GM18511 (cell line): Measurements from ENCODE around the gene GUCA1C.

Experiments used
- ATAC-seq: cut with Tn5 transposase; IDR thresholded peaks from one replicate; pipeline ENCODE4 v1.9.1; 2021; ENCODE audit warnings: mild to moderate bottlenecking, moderate library complexity; ENCODE audit not compliant: unreplicated experiment

Gene GUCA1C, protein sequence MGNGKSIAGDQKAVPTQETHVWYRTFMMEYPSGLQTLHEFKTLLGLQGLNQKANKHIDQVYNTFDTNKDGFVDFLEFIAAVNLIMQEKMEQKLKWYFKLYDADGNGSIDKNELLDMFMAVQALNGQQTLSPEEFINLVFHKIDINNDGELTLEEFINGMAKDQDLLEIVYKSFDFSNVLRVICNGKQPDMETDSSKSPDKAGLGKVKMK

DNA sequence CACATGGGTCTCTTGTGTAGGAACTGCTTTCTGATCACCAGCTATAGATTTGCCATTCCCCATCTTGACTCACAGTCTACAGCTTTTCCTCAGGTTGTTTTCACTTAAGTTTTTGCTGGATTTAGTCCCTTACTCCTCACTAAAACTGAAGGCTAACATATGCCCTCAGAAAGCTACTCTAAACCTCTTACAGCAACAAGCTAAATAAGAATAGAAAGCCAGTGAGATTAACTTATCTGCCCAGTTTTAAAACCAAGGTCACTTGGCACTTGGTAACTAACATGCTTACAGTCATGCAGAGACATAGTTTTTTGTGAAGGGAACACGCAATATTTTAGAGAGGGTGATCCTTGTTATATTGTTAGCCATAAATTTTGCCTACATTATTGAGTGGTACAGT, at the start of gene GUCA1C:
TSS of gene GUCA1C (minus strand) at position 180 of the 400 bp plus-strand sequence. CDS start at position 63, 117 bp downstream.
- ATAC-seq, result no peak

DNA sequence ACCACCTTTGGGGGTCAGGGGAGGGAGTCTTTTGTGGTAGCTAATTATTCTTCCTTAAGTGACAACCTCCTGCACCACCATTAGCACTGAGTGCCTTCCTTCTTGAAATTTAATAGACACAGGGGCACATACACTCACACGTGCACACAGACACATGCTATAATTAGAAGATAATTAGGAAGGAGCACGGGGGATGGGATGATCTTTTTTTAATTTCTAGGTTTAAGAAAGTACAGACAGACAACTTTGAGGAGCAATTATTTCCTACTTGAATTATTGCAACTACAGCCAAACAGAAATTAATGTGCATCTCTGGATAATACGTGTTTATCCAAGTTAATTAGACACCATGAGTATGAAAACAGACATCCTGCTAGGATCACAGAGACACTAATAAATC, 44.8 kb upstream of the GUCA1C start:
- ATAC-seq, result no peak

DNA sequence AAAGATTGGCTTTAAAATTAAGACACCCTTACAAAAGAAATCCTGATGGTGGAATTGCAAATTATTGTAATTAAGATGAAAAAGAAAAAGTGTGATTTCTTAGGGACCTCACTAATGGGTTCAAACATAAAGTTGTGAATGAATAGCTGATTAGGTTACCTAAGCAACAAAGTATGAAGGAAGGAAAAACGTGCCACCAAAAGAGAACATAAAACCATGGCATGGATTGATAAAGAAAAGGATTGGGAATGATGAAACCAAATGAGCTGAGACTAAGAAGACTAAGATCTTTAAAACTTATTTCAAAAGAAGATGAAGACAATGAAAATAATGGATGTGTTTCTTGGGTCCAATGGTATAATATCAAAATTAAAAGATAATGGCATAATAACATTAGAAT, 32.2 kb upstream of the GUCA1C start:
- no peak for ATAC-seq

DNA sequence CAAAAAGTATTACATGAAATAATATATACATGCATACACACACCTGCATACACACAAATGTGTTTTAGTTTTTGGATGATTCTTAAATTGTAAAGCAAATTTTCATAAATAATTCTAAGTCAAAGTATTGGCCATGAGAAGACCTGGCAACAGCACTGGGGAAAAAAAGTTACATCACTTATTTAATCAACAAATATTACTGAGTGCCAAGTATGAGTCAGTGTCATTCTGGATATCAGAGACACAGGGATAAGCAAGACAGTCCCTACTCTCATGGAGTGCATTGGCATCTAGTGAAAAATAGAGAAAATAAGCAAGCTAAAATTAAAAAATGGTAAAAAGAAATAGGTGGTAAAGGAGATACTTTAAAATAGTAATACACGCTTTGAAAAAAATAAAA, 29.4 kb upstream of the GUCA1C start:
- no peak for ATAC-seq

DNA sequence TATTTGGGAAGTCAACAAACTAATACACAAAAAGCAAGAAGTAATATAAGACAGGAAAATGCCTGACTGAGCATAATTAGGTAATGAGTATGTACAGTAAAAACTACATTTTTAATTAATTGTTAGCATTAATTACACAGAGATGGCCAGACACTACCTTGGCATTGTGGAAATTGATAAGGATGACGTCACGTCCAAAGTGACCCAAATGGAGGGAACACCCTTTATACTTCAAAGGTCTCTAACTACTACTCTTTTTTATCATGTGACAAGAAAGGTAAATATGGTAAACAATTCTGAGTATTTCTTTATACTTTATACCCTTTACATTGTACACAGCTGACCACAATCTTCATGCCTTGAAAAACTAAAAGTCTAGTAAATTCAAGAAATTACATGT, 22.4 kb upstream of the GUCA1C start:
- no peak for ATAC-seq

DNA sequence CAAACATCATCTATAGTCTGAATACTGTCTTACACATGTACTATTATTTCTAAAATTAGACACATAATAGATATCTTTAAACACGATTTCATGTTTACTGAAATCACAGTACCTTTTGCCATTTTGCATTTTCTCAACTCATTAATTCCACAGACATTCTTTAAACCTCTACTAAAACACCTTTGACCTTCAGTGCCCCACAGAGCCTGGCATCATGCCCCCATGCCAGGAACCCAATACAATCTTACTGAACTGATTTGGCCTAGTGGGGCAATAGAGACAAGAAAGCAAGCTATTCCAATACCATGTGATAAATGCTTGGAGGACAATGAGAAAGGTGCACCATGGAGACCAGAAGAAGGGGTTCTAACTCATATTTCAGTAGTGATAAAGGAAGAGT, 19.3 kb upstream of the GUCA1C start:
- no peak for ATAC-seq

DNA sequence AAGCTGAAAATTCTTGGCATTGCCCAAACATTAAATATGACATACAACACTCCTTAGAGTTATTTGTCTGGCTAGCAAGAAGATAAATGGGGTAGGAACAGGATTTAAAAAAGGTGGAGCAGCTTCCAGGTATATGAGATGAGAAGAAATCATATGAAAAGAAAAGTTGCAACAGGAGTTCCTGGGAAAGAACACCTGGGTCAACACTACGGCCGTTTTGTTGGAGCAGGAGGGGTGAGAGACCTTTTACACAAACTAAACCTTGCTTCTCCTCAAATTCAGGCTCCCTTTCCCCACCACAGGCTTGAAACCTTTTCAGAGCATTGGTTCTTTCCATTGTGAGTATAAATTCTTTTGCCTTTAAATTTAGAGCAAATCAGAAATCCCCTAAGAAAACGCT, 18.8 kb upstream of the GUCA1C start:
- ATAC-seq, result no peak

DNA sequence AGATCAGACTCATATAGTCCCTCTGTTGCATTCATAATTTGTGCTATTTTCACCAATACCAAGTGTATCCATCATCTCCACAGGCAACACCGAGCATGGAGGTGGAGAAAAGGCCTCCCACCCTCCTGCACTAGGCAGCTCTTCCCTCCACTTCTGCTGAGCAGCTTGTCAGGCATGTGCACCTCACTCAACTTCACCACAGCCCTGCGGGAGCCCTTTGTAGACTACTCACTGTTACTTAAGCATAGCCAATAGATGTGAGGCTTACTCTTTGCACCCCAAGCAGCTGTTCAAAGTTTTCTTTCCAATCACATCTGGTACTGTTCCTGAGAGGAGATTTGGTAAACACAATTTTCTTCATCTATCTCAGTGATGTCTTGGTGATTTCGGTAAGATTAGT, 16.9 kb upstream of the GUCA1C start:
- no peak for ATAC-seq

DNA sequence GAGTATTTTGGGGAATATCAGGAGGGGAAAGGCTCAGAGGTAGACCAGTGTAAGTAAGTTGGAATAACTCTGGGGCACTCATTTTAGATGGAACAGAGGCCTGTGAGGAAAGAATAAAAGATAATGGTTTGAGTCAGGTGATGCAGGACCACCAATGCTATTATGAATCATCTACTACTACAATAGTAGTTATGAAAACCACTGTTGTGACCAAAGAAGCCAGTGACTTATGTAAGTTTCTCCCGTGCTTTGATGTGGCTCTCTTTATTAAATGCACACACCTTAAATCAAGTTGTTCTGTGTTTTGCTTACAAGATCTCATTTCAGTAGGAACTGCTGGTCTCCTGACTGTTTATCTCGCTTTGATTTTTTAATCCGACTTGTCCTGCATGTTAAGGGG, 13.1 kb upstream of the GUCA1C start:
- ATAC-seq, result no peak

DNA sequence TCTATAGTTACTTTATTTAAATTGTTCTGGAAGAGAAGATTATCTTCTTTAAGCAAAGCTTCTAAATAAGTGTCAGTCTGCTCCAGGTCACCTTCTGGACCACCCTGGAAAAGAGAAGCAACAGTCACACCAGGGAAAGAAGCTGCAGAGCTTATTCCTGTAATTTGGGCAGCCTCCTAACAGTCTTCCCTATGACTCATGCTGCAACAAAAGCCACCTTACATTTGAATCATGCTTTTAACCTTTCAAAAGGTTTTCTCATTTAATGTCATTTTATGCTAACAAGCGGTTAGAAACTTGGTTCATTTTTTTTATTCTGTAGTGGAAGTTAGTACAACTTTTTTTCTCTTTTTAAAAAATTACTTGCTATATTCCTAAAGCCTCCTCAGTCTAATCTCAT, 5.3 kb upstream of the GUCA1C start:
- no peak for ATAC-seq

DNA sequence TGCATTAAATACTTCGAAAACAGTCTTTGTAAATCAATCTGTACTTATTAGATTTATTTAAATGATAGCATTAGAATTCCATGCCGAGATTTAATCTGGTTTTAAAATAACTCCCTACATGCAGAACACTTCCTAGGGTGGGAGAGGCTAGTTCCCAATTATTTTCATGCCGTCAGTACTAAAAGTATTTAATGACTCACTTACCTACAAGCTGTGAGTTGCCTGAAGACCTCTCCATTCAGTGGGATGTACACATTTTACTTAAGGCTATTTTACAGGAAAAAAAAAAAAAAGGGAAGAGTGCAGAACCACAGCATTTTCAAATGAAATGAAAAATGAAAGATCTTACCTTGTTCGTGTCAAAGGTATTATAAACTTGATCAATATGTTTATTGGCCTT, 469 bp downstream of the GUCA1C start:
- ATAC-seq, result no peak

DNA sequence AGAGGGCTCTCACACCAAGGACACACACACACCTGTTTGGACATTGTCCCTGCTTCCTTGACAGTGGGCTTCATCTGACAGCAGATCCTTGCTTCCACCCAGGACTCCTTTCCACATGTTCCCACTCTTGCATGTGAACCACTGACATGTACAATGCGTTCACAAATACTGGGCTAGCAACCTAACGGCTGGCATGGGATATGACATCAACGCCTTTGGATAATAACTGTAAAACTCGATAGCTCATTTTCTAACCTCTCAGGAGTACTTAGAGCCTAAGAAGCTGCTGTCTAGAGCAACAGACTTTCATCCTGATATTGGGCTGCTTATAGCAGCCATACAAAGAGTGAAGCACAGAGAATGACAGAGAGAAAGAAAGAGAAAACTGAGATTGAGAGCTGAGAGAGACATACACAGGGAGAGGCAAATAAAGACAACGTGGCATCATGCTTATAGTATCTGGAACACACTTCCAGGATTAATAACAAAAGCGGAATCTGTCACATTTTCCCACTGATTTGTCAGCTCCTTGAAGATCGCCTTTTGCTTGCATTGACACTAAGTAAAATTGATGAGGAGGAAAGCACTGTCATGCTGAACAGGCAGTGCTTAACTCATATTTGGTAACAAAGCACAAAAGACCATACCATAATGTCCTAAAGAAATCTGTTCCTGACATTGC, 1.7 kb downstream of the GUCA1C start:
- ATAC-seq, result no peak

DNA sequence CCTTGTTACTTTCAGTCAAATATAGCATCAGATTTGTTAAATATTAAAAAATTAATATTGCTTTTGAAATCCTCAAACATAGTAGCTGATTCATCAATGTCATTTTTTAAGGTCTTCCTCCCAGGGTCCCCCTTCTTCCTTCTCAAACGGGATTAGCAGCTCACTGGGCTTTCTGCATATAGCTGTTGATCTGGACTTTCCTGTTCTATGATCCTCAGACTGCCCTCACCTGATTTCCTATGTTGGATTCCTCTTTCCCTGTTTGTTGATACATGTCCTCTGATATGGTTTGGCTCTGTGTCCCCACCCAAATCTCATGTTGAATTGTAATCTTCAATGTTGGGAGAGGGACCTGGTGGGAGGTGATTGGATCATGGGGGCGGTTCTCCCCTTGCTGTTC, 5.8 kb downstream of the GUCA1C start:
- no peak for ATAC-seq

DNA sequence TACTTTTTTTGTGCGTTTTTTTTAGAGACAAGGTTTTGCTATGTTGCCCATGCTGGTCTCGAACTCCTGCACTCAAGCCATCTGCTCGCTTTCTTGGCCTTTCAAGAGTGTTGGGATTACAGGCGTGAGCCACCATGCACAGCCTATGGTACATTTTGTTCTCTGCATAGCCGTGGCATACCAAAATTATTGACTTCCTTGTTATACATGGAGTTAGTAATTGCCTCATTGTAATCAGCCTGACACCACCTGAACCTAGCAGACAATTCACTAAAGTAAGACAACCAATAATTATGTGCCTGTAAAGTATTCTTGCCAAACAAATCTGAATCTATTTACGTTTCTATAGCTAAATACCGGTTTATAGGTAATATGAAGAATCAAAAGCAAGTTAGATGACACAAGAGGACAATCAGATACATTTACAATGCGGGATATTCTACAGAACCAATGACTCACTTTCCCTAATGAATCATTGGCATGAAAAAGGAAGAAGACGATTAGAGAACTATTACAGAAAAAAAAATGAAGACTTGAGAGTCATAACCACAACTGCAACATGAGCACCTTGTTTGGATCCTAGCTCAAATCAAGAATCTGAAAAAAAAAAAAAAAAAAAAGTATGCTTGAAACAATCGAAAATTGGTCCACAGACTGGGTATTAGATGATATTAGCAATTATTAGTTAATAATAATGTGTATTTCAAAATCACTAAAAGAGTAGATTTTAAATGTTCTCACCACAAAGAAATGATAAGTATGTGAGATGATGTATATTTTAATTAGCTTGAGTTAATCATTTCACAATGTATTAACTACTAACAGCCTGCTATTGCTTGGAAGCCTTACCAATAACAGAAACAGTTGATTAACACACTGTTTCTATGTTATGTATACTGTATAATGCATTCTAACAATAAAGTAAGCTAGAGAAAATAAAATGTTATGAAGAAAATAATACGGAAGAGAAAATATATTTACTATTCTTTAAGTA, 7.1 kb downstream of the GUCA1C start:
- ATAC-seq, result no peak

DNA sequence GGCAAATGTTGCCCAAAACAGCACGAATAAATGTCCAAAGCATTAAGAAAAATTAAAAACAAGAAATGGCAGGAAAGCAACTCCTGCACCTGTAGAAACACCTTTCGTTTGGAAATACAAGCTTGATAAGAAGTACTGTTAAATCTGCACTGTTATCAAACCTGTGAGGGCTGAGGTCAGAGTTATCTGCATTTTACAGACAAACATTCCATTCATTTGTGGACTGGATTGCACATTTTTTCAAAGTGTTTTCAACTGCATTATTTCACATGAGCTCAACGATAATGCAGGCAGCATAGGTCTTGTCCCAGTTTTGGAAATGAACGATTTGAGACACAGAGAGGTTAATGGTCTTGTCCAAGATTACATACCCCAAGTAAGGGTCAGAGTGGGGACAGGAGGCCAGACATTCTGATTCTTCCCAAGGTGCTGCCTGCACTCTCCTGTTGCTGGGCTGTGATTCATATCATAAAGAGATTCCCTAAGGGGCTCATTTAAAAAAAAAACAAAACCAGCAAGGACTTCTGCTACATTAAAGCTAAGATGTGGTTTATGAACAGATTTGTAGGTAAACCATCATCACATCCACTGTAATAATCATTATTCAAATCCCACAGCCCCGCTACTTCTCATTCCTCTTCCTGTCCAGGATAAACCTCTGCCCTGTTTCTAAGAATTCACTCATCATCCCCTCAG, 13.0 kb downstream of the GUCA1C start:
- no peak for ATAC-seq

DNA sequence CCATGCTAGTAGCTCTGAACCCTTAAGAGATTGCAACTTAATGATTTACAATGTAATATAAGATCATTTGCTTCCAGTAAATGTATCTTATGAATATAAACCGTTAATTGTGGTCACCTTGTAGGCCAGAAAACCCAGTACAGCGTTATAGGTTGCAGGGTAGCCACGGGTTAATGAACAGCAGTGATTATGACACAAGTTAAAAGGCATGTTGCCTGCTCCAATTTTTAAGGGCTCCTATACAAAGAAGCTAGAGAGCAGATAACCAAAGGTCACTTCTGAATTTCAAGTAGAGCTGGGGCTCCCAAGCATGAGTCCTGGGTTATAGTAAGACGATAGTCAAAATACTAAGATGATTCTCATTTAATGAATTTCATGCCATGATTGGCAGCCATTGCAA, 13.5 kb downstream of the GUCA1C start:
- ATAC-seq, result no peak

DNA sequence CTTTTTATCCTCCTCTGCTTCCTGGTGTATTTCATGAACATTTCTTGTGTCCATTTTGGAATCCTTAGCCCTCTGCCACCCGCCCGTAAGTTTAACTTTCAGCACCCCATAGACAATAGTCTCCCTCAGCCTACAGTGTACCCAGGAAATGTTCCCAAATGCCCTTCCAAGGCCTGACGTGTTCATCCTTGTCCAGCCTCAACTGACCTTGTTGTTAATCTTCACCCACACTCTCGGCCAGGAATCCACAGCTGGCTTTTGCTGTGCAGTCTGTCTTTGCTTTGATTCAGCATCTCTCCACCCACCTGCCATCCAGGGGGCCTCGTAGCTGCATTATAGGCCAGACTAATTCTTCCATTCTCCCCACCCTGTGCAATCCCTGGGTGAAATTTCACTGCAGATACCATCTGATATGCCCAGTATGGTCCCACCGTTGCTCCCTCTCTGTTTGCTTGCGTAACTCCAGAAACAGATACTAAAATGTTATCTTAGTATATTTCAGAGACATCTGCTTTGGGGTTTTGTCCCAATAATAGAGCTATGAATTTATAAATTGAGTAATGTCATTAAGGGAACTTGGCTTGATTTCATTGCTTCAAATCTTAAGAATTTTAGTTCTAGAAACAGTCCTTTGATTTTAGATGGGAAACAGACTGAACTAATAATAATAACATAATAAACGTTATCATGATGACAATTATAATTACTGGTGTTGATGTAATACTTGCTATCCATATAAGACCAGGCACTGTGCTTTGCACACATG, 16.6 kb downstream of the GUCA1C start:
- no peak for ATAC-seq

DNA sequence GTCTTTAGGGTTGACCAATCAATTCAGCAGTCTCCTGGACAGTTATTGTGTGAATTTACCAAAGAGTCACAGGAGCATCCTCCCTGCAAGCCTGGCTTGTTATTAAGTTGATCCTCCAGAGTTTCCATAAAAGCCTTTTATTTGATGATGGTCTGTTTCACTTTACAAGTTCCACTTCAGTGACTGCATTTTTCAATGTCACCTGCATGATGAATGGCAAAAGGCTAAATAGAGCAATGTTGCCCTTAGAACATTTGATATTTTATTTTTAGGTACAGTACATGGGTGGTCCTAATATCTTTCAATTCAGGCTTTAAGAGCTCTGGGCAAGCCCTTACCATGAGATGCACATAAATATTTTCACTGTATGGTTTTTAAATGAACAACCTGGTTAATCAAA, 22.6 kb downstream of the GUCA1C start:
- no peak for ATAC-seq

DNA sequence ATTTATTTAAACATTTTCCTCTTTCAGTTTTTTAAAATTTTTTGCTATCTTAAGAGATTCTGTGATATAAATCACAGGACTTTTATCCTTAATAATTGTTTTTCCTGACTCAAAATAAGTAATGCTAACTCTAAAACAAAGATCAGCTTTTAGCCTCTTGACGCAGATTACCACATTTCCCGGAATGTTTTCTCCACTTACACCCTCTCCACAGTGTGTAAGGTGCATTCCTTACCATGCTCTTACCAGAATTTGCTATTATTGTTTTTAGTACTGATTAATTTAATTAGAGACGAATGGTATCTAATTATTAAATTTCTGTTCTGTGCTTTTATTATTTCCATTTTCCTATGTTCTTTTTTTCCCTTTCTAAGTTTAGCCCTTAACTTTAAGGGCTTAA, 34.8 kb downstream of the GUCA1C start:
- ATAC-seq, result no peak
